Neural cell (in vitro differentiated cells): ENCODE data around the gene KCTD12.

ENCODE experiments used
- EP300 ChIP-seq: fragments of 450-650 bp; conservative IDR thresholded peaks from 2 replicates; pipeline ENCODE4 v1.6.1; 2014; ENCODE audit warnings: antibody characterized with exemption, mild to moderate bottlenecking, moderate library complexity; ENCODE audit not compliant: poor library complexity, severe bottlenecking
- EZH2 ChIP-seq: fragments of 200-600, 300-800 bp; shearing (Covaris generic), sonication (generic); IDR thresholded peaks from 2 replicates; pipeline ENCODE4 v1.6.1; 2014; ENCODE audit warnings: antibody characterized with exemption, low read length, borderline replicate concordance, mild to moderate bottlenecking; ENCODE audit not compliant: insufficient read depth, poor library complexity, severe bottlenecking
- POLR2AphosphoS5 ChIP-seq: IDR thresholded peaks from 2 replicates; pipeline ENCODE4 v1.6.1; 2012
- RAD21 ChIP-seq: fragments of 450-650 bp; conservative IDR thresholded peaks from 2 replicates; pipeline ENCODE4 v1.6.1; 2014; ENCODE audit warnings: antibody characterized with exemption, mild to moderate bottlenecking, moderate library complexity
- REST ChIP-seq: IDR thresholded peaks from 2 replicates; pipeline ENCODE4 v1.6.1; 2012; ENCODE audit warnings: borderline replicate concordance
- TF ChIP-seq, protein P1 (sequence below): fragments of 450-650 bp; IDR thresholded peaks from 2 replicates; pipeline ENCODE4 v1.5.1; 2014; ENCODE audit warnings: antibody characterized with exemption, mild to moderate bottlenecking, moderate library complexity; ENCODE audit not compliant: poor library complexity, severe bottlenecking

DNA sequence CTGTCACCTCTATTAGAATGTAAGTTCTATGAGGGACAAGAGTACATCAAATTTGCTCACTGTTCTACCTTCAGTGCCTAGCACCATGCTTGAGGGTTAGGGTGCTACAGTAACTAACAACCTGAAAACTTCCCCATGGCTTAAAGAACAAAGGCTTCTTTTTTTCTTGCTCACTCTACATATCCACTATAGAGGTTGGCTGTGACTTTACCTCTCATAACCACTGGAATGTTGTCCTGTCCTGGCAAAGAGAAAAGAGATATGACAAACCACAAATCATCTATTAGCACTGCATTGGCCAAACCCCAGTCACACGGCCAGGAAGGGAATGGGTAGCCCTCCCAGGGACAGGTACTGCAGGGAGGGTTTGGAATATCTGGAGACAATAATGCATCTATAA, 38.9 kb upstream of the KCTD12 start:
- TF ChIP-seq REST (no peak), RAD21 (no peak), POLR2AphosphoS5 (no peak), EP300 (no peak), EZH2 (no peak)
- TF ChIP-seq, protein P1, sequence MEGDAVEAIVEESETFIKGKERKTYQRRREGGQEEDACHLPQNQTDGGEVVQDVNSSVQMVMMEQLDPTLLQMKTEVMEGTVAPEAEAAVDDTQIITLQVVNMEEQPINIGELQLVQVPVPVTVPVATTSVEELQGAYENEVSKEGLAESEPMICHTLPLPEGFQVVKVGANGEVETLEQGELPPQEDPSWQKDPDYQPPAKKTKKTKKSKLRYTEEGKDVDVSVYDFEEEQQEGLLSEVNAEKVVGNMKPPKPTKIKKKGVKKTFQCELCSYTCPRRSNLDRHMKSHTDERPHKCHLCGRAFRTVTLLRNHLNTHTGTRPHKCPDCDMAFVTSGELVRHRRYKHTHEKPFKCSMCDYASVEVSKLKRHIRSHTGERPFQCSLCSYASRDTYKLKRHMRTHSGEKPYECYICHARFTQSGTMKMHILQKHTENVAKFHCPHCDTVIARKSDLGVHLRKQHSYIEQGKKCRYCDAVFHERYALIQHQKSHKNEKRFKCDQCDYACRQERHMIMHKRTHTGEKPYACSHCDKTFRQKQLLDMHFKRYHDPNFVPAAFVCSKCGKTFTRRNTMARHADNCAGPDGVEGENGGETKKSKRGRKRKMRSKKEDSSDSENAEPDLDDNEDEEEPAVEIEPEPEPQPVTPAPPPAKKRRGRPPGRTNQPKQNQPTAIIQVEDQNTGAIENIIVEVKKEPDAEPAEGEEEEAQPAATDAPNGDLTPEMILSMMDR, result no peak
